ENCODE results near the gene DNAJC4.

GRCh38 chr11:64262271-64263002 lies 32.1 kb downstream of the DNAJC4 start:
- TF ChIP-seq IRF2 (CRISPR knock-in tag; IDR thresholded peaks at IDR 0.05; ENCODE audit: borderline replicate concordance, low read depth), result no peak
- TF ChIP-seq, protein P1, sequence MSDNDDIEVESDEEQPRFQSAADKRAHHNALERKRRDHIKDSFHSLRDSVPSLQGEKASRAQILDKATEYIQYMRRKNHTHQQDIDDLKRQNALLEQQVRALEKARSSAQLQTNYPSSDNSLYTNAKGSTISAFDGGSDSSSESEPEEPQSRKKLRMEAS (CRISPR knock-in tag; IDR thresholded peaks at IDR 0.05), result no peak
- no peak for TF ChIP-seq FOXP1 (CRISPR knock-in tag; IDR thresholded peaks at IDR 0.05; ENCODE audit: borderline replicate concordance)

Measured in WTC11 (cell line).